ENCODE data around the gene THOP1. TPM values are rescaled to one million over a fixed set of nuclear protein-coding genes. Genes with fewer than 3 reads are reported as not detected.

The THOP1 gene
- total RNA-seq, 1 donor from 2014 or later = 105 TPM

DNA sequence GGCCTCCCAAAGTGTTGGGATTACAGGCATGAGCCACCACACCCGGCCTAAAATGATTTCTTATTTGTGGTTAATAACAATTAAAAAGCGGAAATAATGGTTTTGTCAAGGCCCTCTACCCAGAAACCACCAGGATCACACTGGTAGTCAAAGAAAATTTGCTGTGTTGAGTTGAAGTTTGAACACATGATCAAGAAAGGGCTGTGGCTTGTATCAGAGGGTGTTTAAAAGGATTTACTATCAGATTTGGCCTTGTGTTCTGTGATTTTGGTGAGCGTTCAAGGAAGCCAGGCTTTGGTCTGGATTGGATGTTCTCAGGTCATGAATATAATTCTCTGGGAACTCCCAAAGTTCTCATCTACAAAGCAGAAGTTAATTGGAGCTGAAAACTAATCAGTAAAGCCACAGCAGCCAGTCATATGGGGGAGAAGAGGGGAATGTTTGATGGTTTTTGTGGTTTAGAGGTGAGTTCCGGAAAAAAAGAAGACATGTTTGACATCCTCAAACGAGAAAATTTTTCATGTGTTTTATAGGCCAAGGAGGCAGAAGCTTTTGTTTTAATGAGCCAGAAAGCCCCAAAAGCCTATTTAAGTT, 71.3 kb downstream of the THOP1 start:
- peaks cover 58% of the 10 kb centered on the region for H3K9me3 ChIP-seq (ENCODE audit: low read depth)
- peaks cover 11% of the 10 kb centered on the region for H3F3A ChIP-seq (ENCODE audit: low read depth)
- H4K20me1 ChIP-seq (ENCODE audit: low read depth) = no peaks in the 10 kb centered on the region
- no peak for DNase-seq (ENCODE audit: low spot score)
- Mint-ChIP-seq H3K27me3 (ENCODE audit: insufficient read depth, low read depth) (peaks cover 3% of the 10 kb centered on the region), H3K9me3 (peaks cover 77% of the 10 kb centered on the region), H3K4me3 (no peak overlapping the region), H3K36me3 (peaks cover 56% of the 10 kb centered on the region), H3K27ac (no peak overlapping the region), H3K4me1 (no peaks in the 10 kb centered on the region)
- peaks cover 35% of the 10 kb centered on the region for H3K36me3 ChIP-seq
- no peak for TF ChIP-seq CTCF (IDR thresholded peaks at IDR 0.05)
- H3K27me3 ChIP-seq = no peaks in the 10 kb centered on the region
- no peak overlapping the region for H3K4me2 ChIP-seq
- H3K79me2 ChIP-seq (ENCODE audit: low read depth) = no peaks in the 10 kb centered on the region
- H2AFZ ChIP-seq (replicated peaks) = no peak overlapping the region
- no peak overlapping the region for H3K4me3 ChIP-seq
- H3K4me1 ChIP-seq = no peaks in the 10 kb centered on the region
- no peak overlapping the region for H3K27ac ChIP-seq
- H3K9ac ChIP-seq = no peak overlapping the region

- no peaks in the 10 kb centered on the region for H4K20me1 ChIP-seq (ENCODE audit: low read depth)
- no peaks in the 10 kb centered on the region for H3K27me3 ChIP-seq
- H3K4me3 Mint-ChIP-seq = no peak overlapping the region
- peaks cover 7% of the 10 kb centered on the region for H3K27me3 Mint-ChIP-seq (ENCODE audit: insufficient read depth, low read depth)
- no peak overlapping the region for H3K4me2 ChIP-seq
- H3K4me1 Mint-ChIP-seq = no peaks in the 10 kb centered on the region
- no peak overlapping the region for H2AFZ ChIP-seq (replicated peaks)
- H3K36me3 Mint-ChIP-seq = peaks cover 33% of the 10 kb centered on the region
- no peak overlapping the region for H3K9ac ChIP-seq
- TF ChIP-seq EZH2 (IDR thresholded peaks at IDR 0.05) = no peak
- TF ChIP-seq CTCF (IDR thresholded peaks at IDR 0.05) = no peak
- TF ChIP-seq EZH2phosphoT487 (IDR thresholded peaks at IDR 0.05) = no peak
- H3K79me2 ChIP-seq (ENCODE audit: low read depth) = no peaks in the 10 kb centered on the region
- no peak for DNase-seq (ENCODE audit: low spot score)
- no peak overlapping the region for H3K27ac ChIP-seq
- no peaks in the 10 kb centered on the region for H3K4me1 ChIP-seq
- peaks cover 12% of the 10 kb centered on the region for H3K36me3 ChIP-seq
- H3F3A ChIP-seq (ENCODE audit: low read depth) = no peaks in the 10 kb centered on the region
- no peak overlapping the region for H3K27ac Mint-ChIP-seq
- H3K4me3 ChIP-seq = no peak overlapping the region
- H3K9me3 ChIP-seq (ENCODE audit: low read depth) = peaks cover 35% of the 10 kb centered on the region
- peaks cover 63% of the 10 kb centered on the region for H3K9me3 Mint-ChIP-seq
Measured at GRCh38 chr19:2858864-2859263, 73.6 kb downstream of the THOP1 start.

- H3K9me3 Mint-ChIP-seq = peaks cover 44% of the 10 kb centered on the region
- H3K9me3 ChIP-seq (ENCODE audit: low read depth) = peaks cover 5% of the 10 kb centered on the region
- H3K4me1 Mint-ChIP-seq = no peaks in the 10 kb centered on the region
Measured at GRCh38 chr19:2863816-2864215, 78.5 kb downstream of the THOP1 start.

More at GRCh38 chr19:2863816-2864215, 78.5 kb downstream of the THOP1 start:
- Histone ChIP-seq H3K4me2 (no peak overlapping the region), H3F3A (ENCODE audit: low read depth) (no peaks in the 10 kb centered on the region), H3K79me2 (ENCODE audit: low read depth) (no peaks in the 10 kb centered on the region), H3K27me3 (no peaks in the 10 kb centered on the region), H2AFZ (replicated peaks) (no peak overlapping the region), H3K36me3 (no peaks in the 10 kb centered on the region), H3K4me1 (no peaks in the 10 kb centered on the region), H4K20me1 (ENCODE audit: low read depth) (no peaks in the 10 kb centered on the region), H3K27ac (no peak overlapping the region), H3K9ac (no peak overlapping the region), H3K4me3 (no peak overlapping the region)
- peaks cover 5% of the 10 kb centered on the region for H3K27me3 Mint-ChIP-seq (ENCODE audit: insufficient read depth, low read depth)
- peaks cover 4% of the 10 kb centered on the region for H3K36me3 Mint-ChIP-seq
- no peak overlapping the region for H3K27ac Mint-ChIP-seq
- H3K4me3 Mint-ChIP-seq = no peak overlapping the region
- TF ChIP-seq CTCF (IDR thresholded peaks at IDR 0.05) = no peak
- no peak for TF ChIP-seq EZH2 (IDR thresholded peaks at IDR 0.05)
- no peak for TF ChIP-seq EZH2phosphoT487 (IDR thresholded peaks at IDR 0.05)
- DNase-seq (ENCODE audit: low spot score) = no peak

Other genes starting within 250 kb of the THOP1 start
- gene GNG7, start 82.8 kb upstream of the THOP1 start, total RNA-seq (ENCODE audit: low replicate concordance) = 7.0 and 9.6 TPM in 2 replicates
- 2.7 and 4.2 TPM in 2 replicates for gene DIRAS1, start 64.1 kb upstream of the THOP1 start, total RNA-seq (ENCODE audit: low replicate concordance)
- gene SLC39A3, start 45.5 kb upstream of the THOP1 start, total RNA-seq (ENCODE audit: low replicate concordance) = 6.1 and 28.5 TPM in 2 replicates
- gene SGTA, start 2.2 kb upstream of the THOP1 start, total RNA-seq (ENCODE audit: low replicate concordance) = 30.9 and 75.4 TPM in 2 replicates
- 10.1 and 11.0 TPM in 2 replicates for gene ZNF554, start 34.4 kb downstream of the THOP1 start, total RNA-seq (ENCODE audit: low replicate concordance)
- gene ZNF555, start 56.0 kb downstream of the THOP1 start, total RNA-seq (ENCODE audit: low replicate concordance) = 14.6 and 18.8 TPM in 2 replicates
- 0.25 TPM in 1 of 2 replicates, not detected in the other for gene ZNF556, start 81.8 kb downstream of the THOP1 start, total RNA-seq (ENCODE audit: low replicate concordance)
- gene ZNF57, start 115.4 kb downstream of the THOP1 start, total RNA-seq (ENCODE audit: low replicate concordance) = 5.6 and 6.3 TPM in 2 replicates
- 6.2 and 6.5 TPM in 2 replicates for gene ZNF77, start 159.5 kb downstream of the THOP1 start, total RNA-seq (ENCODE audit: low replicate concordance)
- gene TLE6, start 192.1 kb downstream of the THOP1 start, total RNA-seq (ENCODE audit: low replicate concordance) = 0.22 and 1.8 TPM in 2 replicates
- gene TLE2, start 243.8 kb downstream of the THOP1 start, total RNA-seq (ENCODE audit: low replicate concordance) = 1.1 TPM in 1 of 2 replicates, not detected in the other

Data from neural progenitor cell (in vitro differentiated cells).